CD4-positive, alpha-beta T cell treated with Interleukin-10 for 1 hour (primary cell): ENCODE results near the gene CDK5RAP3.
"Not testable (repeated sequence)": the region's sequence is repeated elsewhere in the genome, so short reads cannot be mapped to it uniquely, and the experiment has no call there.

Experiments used
- DNase-seq: peaks from one replicate; pipeline ENCODE4 v3.0.0-alpha.2; 2020

CDK5RAP3 gene

DNA sequence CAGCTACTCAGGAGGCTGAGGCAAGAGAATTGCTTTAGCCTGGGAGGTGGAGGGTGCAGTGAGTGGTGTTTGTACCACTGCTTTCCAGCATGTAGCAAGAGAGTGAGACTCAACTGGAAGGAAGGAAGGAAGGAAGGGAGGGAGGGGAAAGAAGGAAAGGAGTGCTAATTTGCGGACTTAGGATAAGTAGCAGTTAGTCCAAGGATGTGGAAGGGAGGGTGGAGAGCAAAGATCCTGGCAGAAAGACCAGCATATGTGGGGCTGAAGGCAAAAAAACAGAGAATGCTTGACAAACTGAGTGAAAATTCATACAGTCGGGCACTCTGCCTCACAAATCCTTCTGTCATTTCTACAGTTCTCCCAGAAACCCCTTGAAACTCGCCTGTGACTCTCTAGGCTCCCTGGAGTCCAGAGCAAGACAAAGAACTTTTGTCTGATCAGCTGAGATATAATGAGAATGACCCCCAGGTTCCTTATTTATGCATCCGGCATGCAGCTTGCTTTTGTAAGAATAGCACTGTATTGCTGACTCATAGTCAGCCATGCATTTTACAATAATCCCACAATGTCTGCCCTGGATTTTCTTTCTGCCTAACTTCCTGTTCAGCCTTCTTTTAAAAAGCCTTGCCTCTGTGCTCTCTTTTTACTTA is 31.5 kb downstream of the CDK5RAP3 start:
- no peak for DNase-seq

GRCh38 chr17:48002916-48003416 is 32.1 kb downstream of the CDK5RAP3 start:
- no peak for DNase-seq

GRCh38 chr17:48003417-48004151 is 32.7 kb downstream of the CDK5RAP3 start:
- DNase-seq = no peak

- no peak for DNase-seq
Measured at GRCh38 chr17:48004983-48005382, 34.1 kb downstream of the CDK5RAP3 start.

DNA sequence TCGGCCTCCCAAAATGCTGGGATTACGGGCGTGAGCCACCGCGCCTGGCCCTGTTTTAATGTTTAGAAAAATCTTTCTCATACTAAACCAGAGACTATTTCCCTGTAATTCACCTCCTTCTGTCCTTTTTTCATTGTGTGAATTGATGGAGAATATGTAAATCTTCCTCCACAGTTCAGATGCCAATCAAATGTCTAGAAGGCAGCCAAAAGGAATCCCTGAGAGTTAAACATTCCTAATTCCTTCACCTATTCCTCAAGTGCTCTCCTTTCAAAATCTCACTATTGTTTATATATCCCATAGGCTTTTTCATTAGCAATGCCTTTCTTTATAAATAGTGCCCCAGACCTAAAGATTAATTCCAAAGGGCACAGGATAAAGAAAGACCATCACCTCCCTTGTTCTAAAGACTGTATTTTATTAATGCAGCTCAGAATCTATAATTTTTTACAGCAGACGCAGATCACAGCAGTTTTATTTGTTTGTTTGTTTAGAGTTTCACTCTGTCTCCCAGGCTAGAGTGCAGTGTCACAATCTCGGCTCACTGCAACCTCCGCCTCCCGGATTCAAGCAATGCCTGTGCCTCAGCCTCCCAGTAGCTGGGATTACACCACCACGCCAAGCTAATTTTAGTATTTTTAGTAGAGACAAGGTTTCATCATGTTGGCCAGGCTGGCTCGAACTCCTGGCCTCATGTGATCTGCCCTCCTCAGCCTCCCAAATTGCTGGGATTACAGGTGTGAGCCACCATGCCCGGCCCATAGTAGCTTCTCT is 36.2 kb downstream of the CDK5RAP3 start:
- DNase-seq = no peak

GRCh38 chr17:48010193-48010592 is 39.3 kb downstream of the CDK5RAP3 start:
- no peak for DNase-seq

DNA sequence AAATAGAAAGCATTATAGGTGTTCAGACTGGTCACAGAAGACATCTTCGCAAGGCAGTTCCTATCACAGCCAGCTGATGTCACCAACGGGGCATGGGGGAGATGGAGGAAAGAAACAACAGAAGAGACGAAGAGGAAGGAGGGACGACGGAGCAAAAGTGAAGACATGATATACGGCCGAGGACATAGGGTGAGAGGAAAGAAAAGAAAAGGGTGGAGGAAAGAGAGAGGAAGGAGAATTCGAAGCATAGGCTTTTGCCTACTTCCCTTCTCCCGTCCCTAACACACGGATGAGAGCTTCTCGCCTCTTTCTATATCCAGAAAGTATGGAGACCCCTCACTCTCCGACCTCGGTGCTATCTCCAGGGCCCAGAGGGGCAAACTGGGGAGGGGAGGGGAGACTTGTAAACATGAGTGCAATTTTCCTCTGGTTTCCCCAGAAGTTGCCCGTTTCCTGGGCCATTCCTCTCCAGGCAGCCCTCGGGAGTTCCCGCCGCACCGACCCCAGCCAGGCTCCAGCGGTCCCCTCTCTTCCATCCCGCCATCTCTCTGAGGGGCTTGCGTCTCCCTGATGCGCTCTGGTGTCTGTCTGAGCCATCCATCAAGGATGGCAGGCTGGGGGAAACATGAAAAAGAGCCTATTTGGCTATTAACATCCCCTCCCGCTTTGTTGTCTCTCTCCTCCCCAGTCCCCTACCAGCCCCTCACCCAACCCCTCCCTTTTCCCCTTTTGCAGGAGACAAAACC is 40.7 kb downstream of the CDK5RAP3 start:
- peak; percentile 62 for DNase-seq

- peak; percentile 73 for DNase-seq
Measured at GRCh38 chr17:48012151-48012520, 41.2 kb downstream of the CDK5RAP3 start.

GRCh38 chr17:48012654-48013053 is 41.7 kb downstream of the CDK5RAP3 start:
- no peak for DNase-seq

GRCh38 chr17:48013876-48014594 is 43.1 kb downstream of the CDK5RAP3 start:
- no peak for DNase-seq

GRCh38 chr17:48014595-48015111 is 43.7 kb downstream of the CDK5RAP3 start:
- DNase-seq = no peak

GRCh38 chr17:48016112-48016511 is 45.2 kb downstream of the CDK5RAP3 start:
- DNase-seq = no peak

DNA sequence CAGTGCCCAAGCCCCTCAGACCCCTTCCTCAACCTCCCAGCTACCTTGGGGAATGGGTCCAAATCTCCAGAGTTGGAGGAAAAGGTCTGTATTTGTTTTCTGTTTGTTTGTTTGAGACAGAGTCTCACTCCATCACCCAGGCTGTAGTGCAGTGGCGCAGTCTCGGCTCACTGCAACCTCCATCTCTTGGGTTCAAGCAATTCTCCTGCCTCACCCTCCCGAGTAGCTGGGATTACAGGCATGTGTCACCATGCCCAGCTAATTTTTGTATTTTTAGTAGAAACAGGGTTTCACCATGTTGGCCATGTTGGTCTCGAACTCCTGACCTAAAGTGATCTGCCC is 46.9 kb downstream of the CDK5RAP3 start:
- DNase-seq = not testable (repeated sequence)

- DNase-seq = no peak
Measured at GRCh38 chr17:48021934-48022333, 51.0 kb downstream of the CDK5RAP3 start.

DNA sequence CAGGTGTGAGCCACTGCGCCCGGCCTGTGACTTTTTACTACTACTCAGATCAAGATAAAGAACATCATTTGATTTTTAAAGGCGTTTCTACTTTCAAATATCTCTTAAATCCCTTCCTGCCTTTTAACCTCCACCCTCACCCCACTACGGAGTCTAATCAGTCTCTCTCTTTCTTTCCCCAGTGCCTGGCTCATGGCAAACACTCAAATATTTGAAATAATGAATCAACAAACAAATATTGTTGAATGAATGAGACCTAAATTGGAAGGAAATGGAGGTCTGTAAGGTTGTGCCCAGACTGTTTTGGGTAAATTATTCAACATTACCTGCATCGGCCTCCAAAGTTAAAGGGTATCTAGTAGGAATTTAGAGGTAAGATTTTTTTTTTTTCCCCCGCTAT is 52.0 kb downstream of the CDK5RAP3 start:
- DNase-seq = no peak

- DNase-seq = peak; percentile 43
Measured at GRCh38 chr17:48023400-48024148, 52.7 kb downstream of the CDK5RAP3 start.

GRCh38 chr17:48024149-48025039 is 53.5 kb downstream of the CDK5RAP3 start:
- DNase-seq = peak; percentile 56

- peak; percentile 98 for DNase-seq
Measured at GRCh38 chr17:48025040-48025903, 54.4 kb downstream of the CDK5RAP3 start.

- no peak for DNase-seq
Measured at GRCh38 chr17:48025904-48026501, 55.1 kb downstream of the CDK5RAP3 start.
